Spinal cord (tissue), 10 donors: ENCODE data around the gene TMEM237. TPM values are rescaled to one million over a fixed set of nuclear protein-coding genes. Genes with fewer than 3 reads are reported as not detected.

Experiments used
- DNase-seq, 6 donors: peaks; one replicate each; pipeline versions ENCODE4 v3.0.0 to v3.0.0-alpha.2; 2013 to 2015; ENCODE audit warnings: low spot score in 6 of 6, low read depth in 4 of 6
- H3K27ac ChIP-seq: one replicate; pipeline ENCODE4 v1.5.1; 2013; ENCODE audit warnings: low read depth, low read length, control low read depth
- H3K27me3 ChIP-seq: one replicate; pipeline ENCODE4 v1.6.1; 2013; ENCODE audit warnings: low read length; ENCODE audit not compliant: control insufficient read depth, insufficient read depth
- H3K36me3 ChIP-seq: one replicate; pipeline ENCODE4 v1.6.1; 2013; ENCODE audit warnings: low read length; ENCODE audit not compliant: control insufficient read depth, insufficient read depth
- H3K4me1 ChIP-seq: one replicate; pipeline ENCODE4 v1.6.1; 2013; ENCODE audit warnings: low read length; ENCODE audit not compliant: control insufficient read depth, insufficient read depth
- H3K4me3 ChIP-seq: one replicate; pipeline ENCODE4 v1.5.1; 2013; ENCODE audit warnings: low read depth, low read length, control low read depth
- H3K9me3 ChIP-seq: one replicate; pipeline ENCODE4 v1.6.1; 2013; ENCODE audit warnings: low read length; ENCODE audit not compliant: control insufficient read depth, insufficient read depth
- WGBS: methylation state at CpG from one replicate; pipeline ENCODE4 v1.1.5; 2013; ENCODE audit warnings: missing lambda C conversion rate; ENCODE audit not compliant: insufficient coverage; 5-methylcytosine and 5-hydroxymethylcytosine counted together
- polyA plus RNA-seq, 2 donors: library from polyadenylated mRNA; unstranded; fragments of 120-200 nt; gene quantifications; one replicate each; pipeline ENCODE4 v1.2.1, GENCODE V29; 2013; ENCODE audit not compliant: insufficient read length in 2 of 2
- total RNA-seq, 2 donors: library from RNA; depleted of rRNA in 1 of 2; stranded (reverse); fragments of 120-200 nt in 1 of 2; fragments of >200 nt in 1 of 2; gene quantifications; one replicate each; pipeline versions ENCODE4 v1.2.3 to v1.2.4, GENCODE V29; 2013 to 2014
- donor health status: healthy.

The TMEM237 gene
- total and polyA plus RNA-seq, 4 donors, result 44.9 to 55.4 (median 46.2) TPM

GRCh38 chr2:201644001-201644400 lies 698 bp upstream of the TMEM237 start:
- Histone ChIP-seq H3K4me1 (no peaks in the 10 kb centered on the region), H3K36me3 (no peaks in the 10 kb centered on the region), H3K27ac (peak overlapping the region; percentile 97), H3K4me3 (peak overlapping the region; percentile 22), H3K9me3 (no peaks in the 10 kb centered on the region), H3K27me3 (no peaks in the 10 kb centered on the region)
- peak in 1 of 6 donors; percentile 25 for DNase-seq
- 39% methylated on average over 5 of the region's 8 CpGs for WGBS

GRCh38 chr2:201642579-201643215 lies 606 bp downstream of the TMEM237 start:
- peak; percentile 79 to 95 (median 83) for DNase-seq
- Histone ChIP-seq H3K4me1 (no peaks in the 10 kb centered on the region), H3K36me3 (no peaks in the 10 kb centered on the region), H3K27ac (peak overlapping the region; percentile 97), H3K27me3 (no peaks in the 10 kb centered on the region), H3K4me3 (peak overlapping the region; percentile 81), H3K9me3 (no peaks in the 10 kb centered on the region)
- WGBS, result under 1% methylated on average over 54 of the region's 56 CpGs

- Histone ChIP-seq H3K9me3 (no peaks in the 10 kb centered on the region), H3K36me3 (peaks cover 2% of the 10 kb centered on the region), H3K4me1 (no peaks in the 10 kb centered on the region), H3K4me3 (peak overlapping the region; percentile 81), H3K27me3 (no peaks in the 10 kb centered on the region), H3K27ac (peak overlapping the region; percentile 97)
- WGBS, result 0% methylated on average over 14 of the region's 16 CpGs
- DNase-seq, result peak in 3 of 6 donors; percentile 3 to 94 (median 82)
Measured at GRCh38 chr2:201642086-201642578, 1.2 kb downstream of the TMEM237 start.

DNA sequence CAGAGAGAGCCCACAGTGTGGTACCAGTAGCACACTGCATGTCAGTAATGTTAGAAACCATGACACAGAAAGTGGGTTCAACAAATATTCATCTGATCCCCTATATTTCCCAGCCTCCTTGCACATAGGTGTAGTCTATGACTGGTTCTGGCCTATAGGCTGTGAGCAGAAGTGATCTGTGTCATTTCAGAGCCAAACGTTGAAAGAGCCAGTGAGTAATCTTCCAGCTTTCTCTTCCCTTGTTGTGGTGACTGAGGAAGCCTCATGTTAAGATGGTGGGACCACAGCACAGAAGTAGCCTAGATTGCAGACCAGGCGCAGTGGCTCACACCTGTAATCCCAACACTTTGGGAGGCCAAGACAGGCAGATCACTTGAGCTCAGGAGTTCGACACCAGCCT lies 4.1 kb downstream of the TMEM237 start:
- 93% methylated on average over 2 of the region's 3 CpGs for WGBS
- Histone ChIP-seq H3K36me3 (peaks cover 9% of the 10 kb centered on the region), H3K27ac (no peak overlapping the region), H3K9me3 (no peaks in the 10 kb centered on the region), H3K27me3 (no peaks in the 10 kb centered on the region), H3K4me1 (no peaks in the 10 kb centered on the region), H3K4me3 (no peak overlapping the region)
- DNase-seq, result no peak

DNA sequence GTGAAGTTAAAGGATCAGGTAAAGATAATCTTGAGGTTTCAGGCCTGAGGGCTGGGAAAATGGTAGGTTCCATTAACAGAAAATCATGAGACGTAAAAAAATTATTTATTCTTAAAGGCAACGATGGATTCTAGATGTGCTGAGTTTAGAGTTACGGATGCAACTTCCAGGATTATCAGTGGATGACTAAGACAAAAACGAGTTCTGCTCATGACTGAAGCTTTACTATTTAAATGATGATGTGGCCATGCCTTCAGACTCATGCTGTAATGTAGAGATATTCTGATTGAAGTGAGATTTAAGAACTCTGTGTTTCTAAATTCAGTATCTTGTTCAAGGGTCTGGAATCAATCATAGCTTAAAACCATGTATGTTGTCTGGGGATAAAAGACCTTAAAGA lies 5.0 kb downstream of the TMEM237 start:
- H3K4me3 ChIP-seq, result no peak overlapping the region
- H3K36me3 ChIP-seq, result peaks cover 9% of the 10 kb centered on the region
- no peaks in the 10 kb centered on the region for H3K4me1 ChIP-seq
- H3K27ac ChIP-seq, result no peak overlapping the region
- H3K27me3 ChIP-seq, result no peaks in the 10 kb centered on the region
- 87% methylated on average over 4 of the region's 4 CpGs for WGBS
- no peaks in the 10 kb centered on the region for H3K9me3 ChIP-seq
- no peak for DNase-seq

GRCh38 chr2:201633661-201634249 lies 9.5 kb downstream of the TMEM237 start:
- Histone ChIP-seq H3K4me3 (no peak overlapping the region), H3K9me3 (no peaks in the 10 kb centered on the region), H3K27me3 (no peaks in the 10 kb centered on the region), H3K4me1 (no peaks in the 10 kb centered on the region), H3K36me3 (peaks cover 9% of the 10 kb centered on the region), H3K27ac (no peak overlapping the region)
- no CpG with 5 or more reads among the region's 4 CpGs for WGBS
- no peak for DNase-seq

GRCh38 chr2:201631041-201631440 lies 12.3 kb downstream of the TMEM237 start:
- H3K9me3 ChIP-seq, result no peaks in the 10 kb centered on the region
- peaks cover 10% of the 10 kb centered on the region for H3K36me3 ChIP-seq
- H3K27ac ChIP-seq, result no peak overlapping the region
- no CpG with 5 or more reads among the region's 8 CpGs for WGBS
- H3K4me3 ChIP-seq, result no peak overlapping the region
- DNase-seq, result no peak
- H3K27me3 ChIP-seq, result no peaks in the 10 kb centered on the region
- no peaks in the 10 kb centered on the region for H3K4me1 ChIP-seq

DNA sequence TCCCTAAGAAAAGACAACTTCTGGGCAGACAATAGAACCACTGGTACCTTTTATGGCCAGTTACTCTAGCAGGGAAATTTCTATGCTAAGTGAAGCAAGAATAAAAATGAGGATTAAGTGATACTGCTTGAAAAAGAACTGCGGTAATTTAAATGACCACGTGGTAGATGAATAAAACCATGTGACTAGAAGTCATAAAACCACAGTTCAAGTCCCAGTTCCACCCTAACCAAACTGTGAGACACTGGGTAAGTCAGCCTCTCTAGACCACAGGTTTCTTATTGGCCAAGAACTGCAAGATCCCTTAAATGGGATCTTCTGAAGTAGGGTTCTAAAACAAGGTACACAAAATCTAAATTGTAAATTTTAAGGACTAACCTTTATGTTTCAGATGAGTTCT lies 12.7 kb downstream of the TMEM237 start:
- Histone ChIP-seq H3K36me3 (peaks cover 10% of the 10 kb centered on the region), H3K27ac (no peak overlapping the region)
- WGBS, result no CpG with 5 or more reads among the region's 2 CpGs

GRCh38 chr2:201628545-201628944 lies 14.8 kb downstream of the TMEM237 start:
- DNase-seq, result no peak
- H3K4me3 ChIP-seq, result no peak overlapping the region
- H3K27ac ChIP-seq, result no peak overlapping the region
- no peaks in the 10 kb centered on the region for H3K27me3 ChIP-seq
- H3K36me3 ChIP-seq, result peaks cover 8% of the 10 kb centered on the region
- 100% methylated on average over 1 of the region's 2 CpGs for WGBS
- no peaks in the 10 kb centered on the region for H3K4me1 ChIP-seq
- no peaks in the 10 kb centered on the region for H3K9me3 ChIP-seq

More for the DNA sequence above, 12.7 kb downstream of the TMEM237 start:
- H3K4me3 ChIP-seq, result no peak overlapping the region
- DNase-seq, result no peak
- H3K9me3 ChIP-seq, result no peaks in the 10 kb centered on the region
- H3K27me3 ChIP-seq, result no peaks in the 10 kb centered on the region
- H3K4me1 ChIP-seq, result no peaks in the 10 kb centered on the region
